ENCODE measurements around the gene OR8J1. TPM values are rescaled to one million over a fixed set of nuclear protein-coding genes. Genes with fewer than 3 reads are reported as not detected.

OR8J1 gene, protein sequence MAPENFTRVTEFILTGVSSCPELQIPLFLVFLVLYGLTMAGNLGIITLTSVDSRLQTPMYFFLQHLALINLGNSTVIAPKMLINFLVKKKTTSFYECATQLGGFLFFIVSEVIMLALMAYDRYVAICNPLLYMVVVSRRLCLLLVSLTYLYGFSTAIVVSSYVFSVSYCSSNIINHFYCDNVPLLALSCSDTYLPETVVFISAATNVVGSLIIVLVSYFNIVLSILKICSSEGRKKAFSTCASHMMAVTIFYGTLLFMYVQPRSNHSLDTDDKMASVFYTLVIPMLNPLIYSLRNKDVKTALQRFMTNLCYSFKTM
- total RNA-seq (2014; rRNA removed; shearing (Covaris generic)) = not detected in 2 replicates

GRCh38 chr11:56353991-56354390 lies at the start of gene OR8J1:
Gene OR8J1 (plus strand): TSS chr11:56354291. CDS start chr11:56360247, 5,956 bp downstream.

GRCh38 chr11:56314844-56315243 lies 39.2 kb upstream of the OR8J1 start, which contains the start of gene OR8K3:
Gene OR8K3 (plus strand): TSS chr11:56315144. CDS start chr11:56318307, 3,163 bp downstream.

DNA sequence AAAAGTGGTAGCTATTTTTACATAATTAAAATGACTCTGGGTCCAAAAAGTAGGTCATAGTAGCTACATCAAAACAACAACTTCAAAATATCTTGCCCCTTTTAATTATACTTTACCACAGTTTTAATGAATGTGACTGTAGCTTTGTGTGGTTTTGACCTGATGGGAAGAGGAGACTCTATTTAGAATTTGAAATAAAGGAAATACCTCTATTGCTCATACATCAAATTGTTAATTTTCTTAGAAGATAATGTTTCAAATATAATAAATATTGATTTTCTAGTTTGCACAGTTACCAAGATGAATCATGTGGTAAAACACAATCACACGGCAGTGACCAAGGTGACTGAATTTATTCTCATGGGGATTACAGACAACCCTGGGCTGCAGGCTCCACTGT lies 8.4 kb upstream of the OR8J1 start, which contains the start of gene OR8K1:
OR8K1 (plus strand) TSS at position 301 of the 400 bp plus-strand sequence; CDS start at position 301, 0 bp downstream.

GRCh38 chr11:56375324-56375723 lies 21.2 kb downstream of the OR8J1 start, which contains the start of gene OR8U1:
Gene OR8U1 (plus strand): TSS chr11:56375624. CDS start chr11:56375624, 0 bp downstream.

Other genes with a start within 250 kb of the OR8J1 start
- gene OR8H3, start 231.9 kb upstream of the OR8J1 start, total RNA-seq (2014; rRNA removed; shearing (Covaris generic)) = not detected in 2 replicates
- not detected in 2 replicates for gene OR8J3, start 214.1 kb upstream of the OR8J1 start, total RNA-seq (2014; rRNA removed; shearing (Covaris generic))
- not detected in 2 replicates for gene OR8K5, start 194.0 kb upstream of the OR8J1 start, total RNA-seq (2014; rRNA removed; shearing (Covaris generic))
- not detected in 2 replicates for gene OR5J2, start 177.7 kb upstream of the OR8J1 start, total RNA-seq (2014; rRNA removed; shearing (Covaris generic))
- gene OR5T2, start 120.0 kb upstream of the OR8J1 start, total RNA-seq (2014; rRNA removed; shearing (Covaris generic)) = not detected in 2 replicates
- not detected in 2 replicates for gene OR5T3, start 102.0 kb upstream of the OR8J1 start, total RNA-seq (2014; rRNA removed; shearing (Covaris generic))
- not detected in 2 replicates for gene OR5T1, start 80.1 kb upstream of the OR8J1 start, total RNA-seq (2014; rRNA removed; shearing (Covaris generic))
- not detected in 2 replicates for gene OR8H1, start 62.0 kb upstream of the OR8J1 start, total RNA-seq (2014; rRNA removed; shearing (Covaris generic))
- not detected in 2 replicates for gene OR8K3, start 39.1 kb upstream of the OR8J1 start, total RNA-seq (2014; rRNA removed; shearing (Covaris generic))
- not detected in 2 replicates for gene OR8K1, start 8.3 kb upstream of the OR8J1 start, total RNA-seq (2014; rRNA removed; shearing (Covaris generic))
- gene OR8U1, start 21.3 kb downstream of the OR8J1 start, total RNA-seq (2014; rRNA removed; shearing (Covaris generic)) = not detected in 2 replicates
- not detected in 2 replicates for gene OR5AL1, start 58.4 kb downstream of the OR8J1 start, total RNA-seq (2014; rRNA removed; shearing (Covaris generic))
- gene OR5M3, start 119.1 kb downstream of the OR8J1 start, total RNA-seq (2014; rRNA removed; shearing (Covaris generic)) = not detected in 2 replicates
- not detected in 2 replicates for gene OR5M8, start 137.1 kb downstream of the OR8J1 start, total RNA-seq (2014; rRNA removed; shearing (Covaris generic))
- gene OR5M11, start 189.0 kb downstream of the OR8J1 start, total RNA-seq (2014; rRNA removed; shearing (Covaris generic)) = not detected in 2 replicates
- not detected in 2 replicates for gene OR5M10, start 223.4 kb downstream of the OR8J1 start, total RNA-seq (2014; rRNA removed; shearing (Covaris generic))

All from A375 (cell line).